GM19351 (cell line): ENCODE measurements around the gene ADAMTS16.

Source experiments
- ATAC-seq: cut with Tn5 transposase; IDR thresholded peaks from one replicate; pipeline ENCODE4 v1.9.1; 2021; ENCODE audit warnings: mild to moderate bottlenecking, moderate library complexity; ENCODE audit not compliant: unreplicated experiment

Gene ADAMTS16

GRCh38 chr5:5369051-5369605 lies 229.0 kb downstream of the ADAMTS16 start:
- no peak for ATAC-seq
